ENCODE measurements around the gene TBPL1.

DNA sequence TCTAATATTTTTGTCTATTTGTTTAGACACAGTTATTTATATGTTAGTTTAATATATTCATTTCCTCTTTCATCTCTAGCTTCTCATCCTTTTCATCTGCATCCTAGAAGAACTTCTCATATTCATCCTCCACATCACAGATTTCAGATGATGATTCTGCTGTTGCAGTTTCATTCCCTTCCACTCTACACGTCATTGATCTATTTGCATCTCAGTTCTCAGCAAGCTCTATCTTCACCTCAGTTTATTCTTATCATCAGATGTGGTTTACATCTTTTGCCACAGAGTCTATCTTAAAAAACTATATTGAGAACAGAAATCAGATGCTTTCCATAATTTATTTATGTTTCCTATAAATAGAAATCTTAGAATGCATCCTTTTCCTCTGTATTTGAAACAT, 86.1 kb downstream of the TBPL1 start:
- no peak for TF ChIP-seq CTCF (IDR thresholded peaks at IDR 0.05)
- TF ChIP-seq POLR2A (IDR thresholded peaks at IDR 0.05) = no peak

Data from tibial nerve (tissue), 3 donors.